SH-SY5Y (cell line): ENCODE measurements around the gene CERS1.

Source experiments
- GATA2 ChIP-seq: IDR thresholded peaks from 2 replicates; pipeline ENCODE4 v1.6.1; 2011; ENCODE audit warnings: mild to moderate bottlenecking, low read depth, low read length
- GATA3 ChIP-seq: IDR thresholded peaks from 2 replicates; pipeline ENCODE4 v1.6.1; 2011; ENCODE audit warnings: low read depth, mild to moderate bottlenecking, low read length, moderate library complexity

The CERS1 gene

DNA sequence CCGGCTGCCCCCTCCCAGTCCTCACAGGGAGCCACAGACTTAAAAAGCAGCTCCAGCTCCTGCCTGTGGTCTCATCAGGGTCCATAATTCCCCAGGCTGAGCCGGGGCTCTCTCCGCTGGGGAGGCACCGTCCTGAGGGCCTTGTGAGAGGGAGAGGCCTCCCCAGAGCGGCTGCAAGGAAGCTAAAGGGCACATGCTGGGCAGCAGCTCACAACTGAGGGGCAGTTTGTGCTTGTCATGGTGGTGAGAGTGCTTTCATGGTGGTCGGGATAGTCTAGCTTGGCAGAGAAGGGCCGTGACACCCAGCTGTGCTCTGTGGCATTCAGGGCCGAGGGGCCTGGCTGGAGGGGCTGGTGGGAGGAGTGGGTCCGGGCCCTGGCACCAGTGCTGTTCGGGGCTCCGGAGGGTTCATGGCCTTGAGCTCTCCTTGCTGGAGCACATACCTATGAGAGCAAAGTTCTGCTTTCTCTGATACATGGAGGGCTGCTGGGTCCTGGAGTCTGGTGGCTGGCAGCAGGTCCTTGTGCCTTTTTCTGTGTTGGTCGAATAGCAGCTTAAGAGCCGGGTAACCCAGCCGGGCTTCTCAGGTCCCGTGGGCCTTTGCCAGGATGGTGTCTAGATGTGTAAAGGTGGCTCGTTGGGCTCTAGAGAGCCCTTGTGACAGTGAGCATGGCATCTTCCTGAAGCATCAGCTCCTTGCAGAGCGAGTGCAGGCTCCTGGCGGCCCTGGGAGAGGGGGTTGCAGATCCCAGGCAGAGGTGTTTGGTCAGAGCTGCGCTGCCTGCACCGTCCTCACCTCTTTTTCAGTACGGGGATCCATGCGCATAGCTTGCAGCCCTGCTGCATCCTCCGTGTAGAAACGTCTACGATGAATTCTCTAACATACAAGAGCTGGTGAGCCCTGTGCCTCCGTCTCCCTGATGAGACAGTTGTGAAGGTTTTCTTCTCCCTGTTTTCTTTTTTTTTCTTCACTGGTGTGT is 55.4 kb downstream of the CERS1 start:
- TF ChIP-seq GATA2 (no peak), GATA3 (no peak)

DNA sequence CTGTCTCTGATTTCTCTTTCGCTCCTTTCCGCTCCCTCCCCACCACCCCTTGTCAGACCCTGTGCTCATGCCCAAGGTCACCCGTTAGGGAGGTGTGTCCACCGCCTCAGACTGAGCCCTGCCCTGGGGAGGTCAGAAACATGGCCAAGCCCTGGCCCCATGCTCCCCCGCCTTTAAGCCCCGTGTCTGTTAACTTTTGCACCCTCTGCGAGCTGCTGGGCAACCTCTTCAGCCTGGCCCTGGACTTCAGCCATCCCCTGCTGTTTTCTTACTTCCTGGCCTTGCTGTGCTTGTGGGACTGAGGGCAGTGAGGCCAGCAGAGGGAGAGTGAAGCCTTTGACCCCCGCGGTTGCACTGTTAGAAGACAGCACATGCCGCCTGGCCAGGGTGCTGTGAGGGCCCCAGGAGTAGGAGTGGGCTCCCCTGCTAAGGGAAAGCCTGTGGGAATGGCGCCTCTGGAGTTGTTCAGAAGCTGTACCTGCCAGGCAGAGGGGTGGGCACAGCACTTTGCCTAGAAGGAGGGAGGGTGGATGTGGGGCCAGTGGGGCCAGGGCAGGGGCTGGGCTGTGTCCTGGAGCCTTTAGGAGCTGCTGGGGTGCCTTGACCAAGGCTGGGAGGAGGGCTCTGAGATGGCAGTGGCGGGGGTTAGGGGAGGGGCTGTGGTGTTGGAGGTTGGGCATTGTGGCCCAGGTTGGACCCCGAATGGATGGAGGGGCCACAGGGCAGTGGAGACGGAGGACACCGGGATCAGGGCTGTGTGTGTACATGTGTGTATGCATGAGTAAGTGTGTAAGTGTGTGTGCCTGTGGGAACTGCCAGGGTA is 56.3 kb downstream of the CERS1 start:
- TF ChIP-seq GATA3 (no peak), GATA2 (no peak)

DNA sequence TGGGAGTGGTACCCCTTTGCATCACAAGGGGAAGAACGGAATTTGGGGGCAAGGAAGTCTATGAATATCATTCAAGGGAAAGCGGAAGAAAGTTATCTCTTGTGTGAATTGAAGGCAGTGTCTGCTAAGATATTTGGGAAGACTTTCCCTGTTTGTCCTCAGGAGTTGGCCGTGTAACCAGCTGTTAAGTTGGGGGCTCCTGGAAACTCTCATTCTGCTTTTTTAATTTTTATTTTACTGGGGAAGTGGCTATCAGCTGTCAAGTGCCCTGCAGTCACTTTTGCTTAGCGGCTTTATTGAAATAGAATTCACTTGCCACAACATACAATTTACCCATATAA is 61.3 kb downstream of the CERS1 start:
- TF ChIP-seq GATA2: no peak
- no peak for TF ChIP-seq GATA3

GRCh38 chr19:18833849-18834643 is 61.9 kb downstream of the CERS1 start:
- no peak for TF ChIP-seq GATA2
- no peak for TF ChIP-seq GATA3

DNA sequence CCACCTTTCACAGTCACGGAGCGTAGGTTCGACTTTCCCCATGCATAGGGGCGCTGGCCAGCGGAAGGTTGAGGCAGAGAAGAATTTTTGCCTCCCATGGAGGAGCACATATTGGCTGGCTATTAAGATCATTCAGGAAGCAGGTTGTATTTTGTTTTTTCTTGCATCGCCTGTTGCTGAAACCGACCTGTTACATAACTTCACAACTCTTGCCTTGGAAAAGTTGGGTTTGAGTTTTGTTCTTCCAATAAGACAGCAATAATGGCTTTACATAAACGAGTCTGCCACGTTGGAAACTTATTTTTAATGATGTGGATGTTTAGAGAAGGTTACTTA is 62.8 kb downstream of the CERS1 start:
- no peak for TF ChIP-seq GATA3
- TF ChIP-seq GATA2: no peak

GRCh38 chr19:18832306-18833140 is 63.4 kb downstream of the CERS1 start:
- no peak for TF ChIP-seq GATA3
- TF ChIP-seq GATA2: no peak

DNA sequence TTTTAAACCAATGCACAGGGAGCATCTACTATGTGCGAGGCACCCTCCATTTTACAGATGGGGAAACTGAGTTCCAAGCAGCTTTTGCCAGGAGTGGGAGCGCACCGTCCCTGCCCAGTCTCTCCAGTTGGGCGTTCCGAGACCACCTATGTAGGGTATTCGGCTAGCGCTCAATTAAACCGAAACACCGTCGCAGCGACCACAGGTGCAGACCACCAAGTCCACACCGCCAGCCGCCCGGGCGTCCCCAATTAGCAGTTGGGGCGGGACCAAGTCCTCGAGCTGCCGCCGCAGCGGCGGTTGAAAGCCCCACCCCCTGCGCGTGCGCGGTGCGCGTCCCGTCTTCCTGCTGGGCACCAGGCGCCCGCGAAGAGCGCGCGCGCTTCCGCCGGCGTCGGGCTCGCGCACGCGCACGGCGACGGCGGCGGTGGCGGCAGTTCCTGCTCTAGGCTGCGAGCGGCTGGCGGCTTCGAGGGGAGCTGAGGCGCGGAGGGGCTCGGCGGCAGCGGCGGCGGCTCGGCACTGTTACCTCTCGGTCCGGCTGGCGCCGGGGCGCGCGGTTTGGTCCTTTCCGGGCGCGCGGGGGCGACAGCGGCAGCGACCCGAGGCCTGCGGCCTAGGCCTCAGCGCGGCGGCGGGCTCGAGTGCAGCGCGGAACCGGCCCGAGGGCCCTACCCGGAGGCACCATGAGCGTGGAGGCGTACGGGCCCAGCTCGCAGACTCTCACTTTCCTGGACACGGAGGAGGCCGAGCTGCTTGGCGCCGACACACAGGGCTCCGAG is 64.2 kb downstream of the CERS1 start, which contains the start of gene UPF1:
Gene UPF1, plus strand, starts transcription at position 436 of the 782 bp plus-strand sequence. Its CDS starts 251 bp downstream, at position 687.
- no peak for TF ChIP-seq GATA2
- no peak for TF ChIP-seq GATA3

DNA sequence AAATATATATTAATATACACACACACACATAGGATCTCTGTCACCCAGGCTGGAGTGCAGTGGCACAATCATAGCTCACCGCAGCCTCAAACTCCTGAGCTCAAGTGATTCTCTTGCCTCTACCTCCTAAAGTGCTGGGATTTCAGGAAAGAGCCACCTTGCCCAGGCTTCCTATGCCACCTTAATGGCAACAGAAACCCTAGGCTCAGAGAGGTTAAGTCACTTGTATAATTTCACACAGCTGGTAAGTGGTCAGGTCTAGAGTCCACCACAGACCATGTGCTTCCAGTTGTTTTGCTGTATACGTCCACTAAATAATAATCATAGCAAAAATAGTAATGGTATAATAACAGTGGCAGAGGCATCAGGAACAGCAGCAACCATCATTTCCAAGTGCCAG is 65.5 kb downstream of the CERS1 start:
- TF ChIP-seq GATA2: no peak
- no peak for TF ChIP-seq GATA3

GRCh38 chr19:18828786-18829185 is 67.2 kb downstream of the CERS1 start:
- TF ChIP-seq GATA3: no peak
- TF ChIP-seq GATA2: no peak
